HG02970 (cell line): ENCODE measurements around the gene CARD9.

Experiments
- ATAC-seq: cut with Tn5 transposase; IDR thresholded peaks from one replicate; pipeline ENCODE4 v1.9.1; 2021; ENCODE audit warnings: mild to moderate bottlenecking, moderate library complexity, moderate number of reproducible peaks; ENCODE audit not compliant: unreplicated experiment, low FRiP score

Gene CARD9

GRCh38 chr9:136338511-136338910, 35.0 kb downstream of the CARD9 start:
- no peak for ATAC-seq

- ATAC-seq, result no peak
Observed at GRCh38 chr9:136337416-136338395, 35.8 kb downstream of the CARD9 start.

GRCh38 chr9:136336881-136337280, 36.6 kb downstream of the CARD9 start:
- no peak for ATAC-seq

- no peak for ATAC-seq
Observed at GRCh38 chr9:136336156-136336870, 37.2 kb downstream of the CARD9 start.

- ATAC-seq, result no peak
Observed at GRCh38 chr9:136335296-136336155, 37.9 kb downstream of the CARD9 start.

- no peak for ATAC-seq
Observed at GRCh38 chr9:136334541-136334940, 38.9 kb downstream of the CARD9 start.

GRCh38 chr9:136333486-136333885, 40.0 kb downstream of the CARD9 start:
- no peak for ATAC-seq

GRCh38 chr9:136333045-136333444, 40.4 kb downstream of the CARD9 start:
- ATAC-seq, result no peak

GRCh38 chr9:136332482-136332983, 40.9 kb downstream of the CARD9 start:
- ATAC-seq, result no peak

GRCh38 chr9:136331556-136332481, 41.6 kb downstream of the CARD9 start:
- ATAC-seq, result no peak

GRCh38 chr9:136331030-136331429, 42.4 kb downstream of the CARD9 start:
- ATAC-seq, result no peak

- no peak for ATAC-seq
Observed at GRCh38 chr9:136330406-136330990, 43.0 kb downstream of the CARD9 start.

- no peak for ATAC-seq
Observed at GRCh38 chr9:136329636-136330405, 43.6 kb downstream of the CARD9 start.

GRCh38 chr9:136329211-136329627, 44.2 kb downstream of the CARD9 start:
- ATAC-seq, result no peak

GRCh38 chr9:136328622-136329041, 44.8 kb downstream of the CARD9 start:
- ATAC-seq, result no peak

GRCh38 chr9:136328011-136328621, 45.4 kb downstream of the CARD9 start:
- no peak for ATAC-seq

- ATAC-seq, result no peak
Observed at GRCh38 chr9:136327304-136327974, 46.0 kb downstream of the CARD9 start, which contains the start of gene GPSM1. TSS of gene GPSM1 (plus strand) at chr9:136327539. CDS start at chr9:136327696, 157 bp downstream.
